ENCODE results near the gene RAB20.
"Not testable (repeated sequence)": the region's sequence is repeated elsewhere in the genome, so short reads cannot be mapped to it uniquely, and the experiment has no call there.

RAB20 gene

GRCh38 chr13:110561344-110562035 is at the start of gene RAB20:
Gene RAB20 (minus strand): TSS chr13:110561722. CDS start chr13:110561519, 203 bp downstream.
- peak; percentile 91 for DNase-seq (ENCODE audit: low spot score)

GRCh38 chr13:110610955-110611595 is 49.6 kb upstream of the RAB20 start:
- no peak for DNase-seq (ENCODE audit: low spot score)

GRCh38 chr13:110607675-110608224 is 46.2 kb upstream of the RAB20 start:
- no peak for DNase-seq (ENCODE audit: low spot score)

GRCh38 chr13:110606281-110606680 is 44.8 kb upstream of the RAB20 start:
- not testable (repeated sequence) for DNase-seq (ENCODE audit: low spot score)

DNA sequence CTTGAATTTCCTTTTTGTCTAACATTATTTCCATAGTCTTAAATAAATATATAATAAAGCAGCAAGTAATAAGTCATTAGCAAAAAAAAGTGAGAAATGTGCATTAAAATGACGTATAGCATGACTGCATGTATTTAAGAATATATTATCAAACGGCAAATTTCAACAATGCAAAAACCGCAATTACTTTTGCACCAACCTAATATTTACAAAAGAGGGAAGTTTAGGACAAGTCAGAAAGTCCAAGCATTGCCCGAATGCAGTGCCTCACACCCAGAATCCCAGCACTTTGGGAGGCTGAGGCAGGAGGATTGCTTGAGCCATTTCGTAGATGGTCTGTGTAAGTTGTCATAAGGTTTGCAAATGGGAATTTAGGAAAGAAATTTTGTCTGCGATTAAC is 43.6 kb upstream of the RAB20 start:
- no peak for DNase-seq (ENCODE audit: low spot score)

DNA sequence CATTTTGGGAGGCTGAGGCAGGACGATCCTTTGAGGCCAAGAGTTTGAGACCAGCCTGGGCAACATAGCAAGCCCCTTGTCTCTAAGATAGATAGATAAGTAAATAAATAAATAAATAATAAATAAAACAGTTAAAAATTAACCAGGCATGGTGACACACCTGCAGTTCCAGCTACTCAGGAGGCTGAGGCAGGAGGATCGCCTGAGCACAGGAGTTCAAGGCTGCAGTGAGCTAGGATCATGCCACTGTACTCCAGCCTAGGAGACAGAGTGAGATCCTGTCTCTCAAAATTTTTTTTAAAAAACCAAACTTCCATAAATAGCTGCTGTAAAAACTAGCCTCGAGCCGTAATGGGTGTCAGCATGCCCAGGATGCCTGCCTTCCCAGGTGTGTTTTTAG is 39.5 kb upstream of the RAB20 start:
- no peak for DNase-seq (ENCODE audit: low spot score)

DNA sequence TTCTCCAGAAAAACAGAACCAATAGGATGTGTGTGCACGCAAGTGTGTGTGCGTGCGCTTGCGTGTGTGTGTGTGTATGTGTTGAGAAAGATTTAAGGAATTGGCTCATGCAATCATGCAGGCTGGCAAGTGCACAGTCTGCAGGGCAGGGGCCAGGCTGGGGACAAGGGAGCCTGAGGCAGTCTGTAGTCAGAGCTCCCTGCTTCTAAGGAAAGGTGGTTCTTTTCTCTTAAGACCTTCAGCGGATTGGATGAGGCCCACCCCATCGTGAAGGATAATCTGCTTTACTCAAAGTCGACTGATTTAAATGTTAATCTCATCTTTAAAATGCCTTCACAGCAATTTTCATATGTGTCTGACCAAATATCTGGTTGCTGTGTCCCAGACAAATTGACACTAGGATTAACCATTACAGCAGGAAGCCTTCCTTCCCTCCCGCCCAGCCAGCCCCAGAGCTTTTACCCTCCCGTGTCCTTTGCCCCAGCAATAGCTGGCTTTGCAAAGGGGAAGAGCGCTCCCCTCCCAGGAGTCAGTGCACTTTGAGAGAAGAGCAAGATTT is 38.8 kb upstream of the RAB20 start:
- no peak for DNase-seq (ENCODE audit: low spot score)

- DNase-seq (ENCODE audit: low spot score) = no peak
Measured at GRCh38 chr13:110597041-110597689, 35.6 kb upstream of the RAB20 start.

- DNase-seq (ENCODE audit: low spot score) = no peak
Measured at GRCh38 chr13:110593430-110594130, 32.1 kb upstream of the RAB20 start.

DNA sequence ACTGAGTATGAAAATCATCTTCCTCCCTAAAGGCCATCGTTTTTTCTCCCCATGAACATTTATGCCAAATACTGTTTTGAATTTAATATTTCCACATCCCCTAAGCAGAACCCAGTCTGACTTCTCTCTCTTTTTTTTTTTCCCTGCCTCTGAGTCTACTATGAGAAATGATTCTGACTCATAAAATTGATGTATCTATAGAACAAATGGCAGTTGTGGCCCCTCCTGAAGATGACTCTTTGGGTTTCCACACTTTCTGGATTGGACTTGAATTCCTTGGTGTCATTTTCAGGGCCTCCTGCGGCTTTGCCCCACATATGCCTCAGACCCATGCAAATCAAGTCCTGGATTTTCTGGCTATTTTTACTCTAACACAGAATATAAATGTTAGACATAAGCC is 31.1 kb upstream of the RAB20 start:
- DNase-seq (ENCODE audit: low spot score) = no peak

DNA sequence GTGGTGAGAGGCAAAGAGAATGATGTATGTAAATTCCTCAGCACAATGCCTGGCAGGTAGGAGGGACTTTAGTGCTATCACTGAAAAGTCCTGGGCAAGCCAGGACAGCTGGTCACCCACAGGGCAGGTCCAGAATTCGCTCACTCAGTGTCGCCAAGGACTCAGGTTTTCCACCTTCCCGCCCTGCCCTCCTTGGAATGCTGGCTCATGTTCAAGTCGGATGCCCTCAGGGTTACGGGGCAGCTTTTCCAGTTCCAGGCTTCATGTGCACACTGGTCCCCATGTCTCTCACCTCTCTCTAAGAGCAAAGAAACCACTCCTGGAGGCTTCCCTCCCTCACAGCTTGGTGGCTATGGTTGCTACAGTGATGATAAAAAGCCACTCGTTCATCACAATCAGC is 29.1 kb upstream of the RAB20 start:
- no peak for DNase-seq (ENCODE audit: low spot score)

DNA sequence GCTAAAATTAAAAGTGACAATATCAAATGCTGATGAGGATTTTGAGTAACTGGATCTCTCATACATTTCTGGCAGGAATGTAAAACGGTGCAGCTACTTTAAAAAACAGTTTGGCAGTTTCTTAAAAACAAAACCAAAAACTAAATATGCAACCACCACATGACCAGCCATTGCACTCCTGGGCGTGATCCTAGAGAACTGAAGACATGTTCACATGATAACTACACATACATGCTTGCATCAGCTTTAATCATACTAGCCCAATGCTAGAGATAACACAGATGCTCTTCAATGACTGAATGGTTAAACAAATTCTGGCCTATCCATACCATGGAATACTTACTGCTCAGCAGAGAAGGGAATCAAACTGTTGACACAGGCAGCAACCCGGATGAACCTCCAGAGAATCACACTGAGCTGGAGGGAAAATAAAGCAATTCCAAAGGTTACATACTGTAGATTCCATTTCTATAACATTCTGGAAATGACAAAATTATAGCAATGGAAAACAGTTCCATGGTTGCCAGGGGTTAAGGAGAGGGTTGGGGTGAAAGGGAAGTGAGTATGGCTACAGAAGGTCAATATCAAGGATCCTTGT is 28.4 kb upstream of the RAB20 start:
- no peak for DNase-seq (ENCODE audit: low spot score)

DNA sequence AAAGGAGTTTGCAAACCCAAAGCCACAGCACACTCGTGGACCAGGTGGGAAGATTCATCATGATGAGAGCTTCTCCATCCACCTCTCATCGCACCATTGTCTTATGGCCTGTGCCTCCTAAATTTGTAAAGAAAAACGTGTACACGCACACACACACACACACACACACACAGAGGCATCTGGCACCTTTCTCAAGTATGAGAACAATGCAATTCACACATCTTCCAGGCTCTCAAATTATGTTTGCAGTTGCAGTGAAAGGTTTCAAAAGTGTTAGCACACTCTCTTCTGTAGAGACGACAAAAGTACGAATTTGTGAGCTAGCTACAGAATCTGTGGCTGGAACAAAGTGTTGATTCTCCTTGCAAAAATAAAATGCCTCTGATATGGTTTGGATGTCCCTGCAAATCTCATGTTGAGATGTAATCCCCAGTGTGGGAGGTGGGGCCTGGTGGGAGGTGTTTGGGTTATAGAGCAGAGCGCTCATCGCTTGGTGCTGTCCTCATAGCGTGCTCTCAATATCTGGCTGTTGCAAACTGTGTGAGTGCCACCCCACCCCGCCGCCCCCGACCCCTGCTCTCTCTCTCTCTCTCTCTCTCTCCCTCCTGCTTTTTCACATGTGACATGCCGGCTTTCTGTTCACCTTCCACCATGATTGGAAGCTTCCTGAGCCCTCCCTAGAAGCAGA is 21.8 kb upstream of the RAB20 start:
- no peak for DNase-seq (ENCODE audit: low spot score)

- DNase-seq (ENCODE audit: low spot score) = no peak
Measured at GRCh38 chr13:110582421-110582954, 21.0 kb upstream of the RAB20 start.

- DNase-seq (ENCODE audit: low spot score) = no peak
Measured at GRCh38 chr13:110581506-110582185, 20.1 kb upstream of the RAB20 start.

DNA sequence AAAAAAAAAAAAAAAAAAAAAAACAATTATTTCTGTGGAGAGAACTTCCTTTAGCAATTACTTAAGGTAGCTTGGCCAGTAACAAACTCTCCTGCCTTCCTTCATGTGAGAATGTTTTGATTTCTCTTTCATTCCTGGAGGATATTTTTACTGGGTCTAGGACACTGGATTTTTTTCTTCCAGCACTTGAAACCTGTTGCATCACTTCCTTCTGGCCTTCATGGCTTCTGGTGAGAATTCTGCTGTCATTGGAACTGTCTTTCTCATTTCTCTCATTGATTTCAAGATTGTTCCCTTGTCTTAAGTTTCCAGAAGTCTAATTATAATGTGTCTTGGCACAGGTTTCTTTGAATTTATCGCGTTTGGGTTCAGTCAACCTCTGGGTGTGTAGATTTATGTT is 19.3 kb upstream of the RAB20 start:
- no peak for DNase-seq (ENCODE audit: low spot score)

DNA sequence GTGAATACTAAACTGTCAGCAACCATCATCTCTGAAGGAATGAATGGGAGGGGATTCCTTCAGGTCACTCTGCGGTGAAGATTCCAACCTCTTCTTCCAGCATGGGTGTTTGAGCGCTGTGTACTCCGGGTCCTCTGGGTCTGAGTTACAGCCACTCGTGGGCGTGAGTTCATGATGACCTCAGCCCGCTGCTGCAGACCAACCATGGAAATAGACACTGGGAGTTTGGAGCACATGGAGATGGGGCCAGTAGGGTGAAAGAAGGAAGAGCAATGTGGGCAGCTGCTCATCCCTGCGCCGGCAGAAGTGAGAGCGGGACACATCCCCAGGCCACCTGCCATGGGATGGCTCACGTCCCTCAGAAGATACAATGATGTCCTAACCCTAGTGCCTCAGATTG is 16.8 kb upstream of the RAB20 start:
- no peak for DNase-seq (ENCODE audit: low spot score)

DNA sequence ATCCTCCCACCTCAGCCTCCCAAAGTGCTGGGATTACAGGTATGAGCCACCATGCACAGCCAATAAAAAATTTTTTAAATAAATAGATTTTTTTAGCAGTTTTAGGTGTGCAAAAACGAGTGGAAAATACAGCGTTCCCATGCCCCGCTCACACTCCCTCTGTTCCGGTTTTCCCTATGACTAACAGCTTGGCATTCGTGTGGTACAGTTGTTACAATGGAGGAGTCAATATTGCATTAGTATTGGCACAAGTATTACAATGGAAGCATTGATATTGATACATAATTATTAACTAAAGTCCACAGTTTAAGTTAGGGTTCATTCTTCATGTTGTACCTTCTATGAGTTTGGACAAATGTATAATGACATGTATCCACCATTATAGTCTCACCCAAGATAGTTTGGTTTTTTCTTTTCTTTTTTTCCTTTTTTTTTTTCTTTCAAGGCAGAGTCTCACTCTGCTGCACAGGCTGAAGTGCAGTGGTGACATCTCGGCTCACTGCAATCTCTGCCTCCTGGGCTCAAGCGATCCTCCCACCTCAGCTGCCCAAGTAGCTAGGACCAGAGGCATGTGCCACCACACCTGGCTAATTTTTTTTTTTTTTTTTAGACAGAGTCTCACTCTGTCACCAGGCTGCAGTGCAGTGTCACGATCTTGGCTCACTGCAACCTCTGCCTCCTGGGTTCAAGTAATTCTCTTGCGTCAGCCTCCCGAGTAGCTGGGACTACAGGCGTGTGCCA is 15.4 kb upstream of the RAB20 start:
- DNase-seq (ENCODE audit: low spot score) = no peak

DNA sequence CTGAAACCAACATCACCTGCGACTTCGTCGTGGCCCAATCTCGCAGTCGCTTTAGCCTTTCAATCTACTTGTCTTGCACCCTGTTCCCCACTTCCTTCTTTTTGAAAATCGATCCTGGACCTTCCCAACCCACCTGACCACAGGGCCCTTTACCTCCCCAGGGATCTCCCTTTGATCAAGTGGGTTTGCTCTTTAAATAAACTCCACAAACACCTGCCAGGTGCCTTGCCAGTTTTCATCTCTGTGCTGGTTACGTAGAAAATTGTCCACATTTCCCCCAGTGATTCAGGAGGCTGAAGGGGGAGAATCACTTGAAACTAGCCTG is 14.5 kb upstream of the RAB20 start:
- DNase-seq (ENCODE audit: low spot score) = no peak

Measured in left forelimb (tissue), 1 donor.